H1 (cell line): ENCODE results near the gene TTC31. TPM values are rescaled to one million over a fixed set of nuclear protein-coding genes. Genes with fewer than 3 reads are reported as not detected.

ENCODE experiments used
- CTCF ChIA-PET: fragments of 300-600 bp; sonication (Branson Sonifier 250); formaldehyde crosslinking; loops from one replicate; lab custom pipeline; 2021; ENCODE audit not compliant: partially characterized antibody; lab: Charles Lee
- POLR2A ChIA-PET: fragments of 300-600 bp; sonication (Branson Sonifier 250); formaldehyde crosslinking; loops from one replicate; lab custom pipeline; 2021; ENCODE audit warnings: inconsistent platforms; ENCODE audit not compliant: partially characterized antibody; lab: Charles Lee
- DNase-seq, 2 experiments: peaks; one replicate each; pipeline versions ENCODE4 v3.0.0 to v3.0.0-alpha.2; 2010 to 2022; ENCODE audit warnings: low spot score in 2 of 2, low read depth in 1 of 2, mixed read lengths in 1 of 2
- FAIRE-seq: peaks from 2 replicates; lab custom pipeline; 2011; peaks lifted over from hg19 to GRCh38; lab: Jason Lieb, UNC
- H2AFZ ChIP-seq: 2 replicates; pipeline ENCODE4 v1.8.1; 2012; ENCODE audit warnings: low read length, inconsistent platforms
- H2AK5ac ChIP-seq: 2 replicates; pipeline ENCODE4 v1.6.1; 2013; ENCODE audit warnings: low read depth, low read length
- H2BK120ac ChIP-seq: replicated peaks from 2 replicates; pipeline ENCODE3; 2013; ENCODE audit warnings: low read depth, low read length, inconsistent platforms
- H2BK12ac ChIP-seq: 2 replicates; pipeline ENCODE4 v1.6.1; 2013; ENCODE audit warnings: low read depth, low read length
- H2BK15ac ChIP-seq: 2 replicates; pipeline ENCODE4 v1.6.1; 2013; ENCODE audit warnings: low read length
- H2BK20ac ChIP-seq: 2 replicates; pipeline ENCODE4 v1.6.1; 2013; ENCODE audit warnings: low read length
- H2BK5ac ChIP-seq: 2 replicates; pipeline ENCODE4 v1.6.1; 2013; ENCODE audit warnings: low read depth, low read length
- H3K14ac ChIP-seq: 2 replicates; pipeline ENCODE4 v1.6.1; 2013; ENCODE audit warnings: inconsistent platforms; ENCODE audit not compliant: insufficient read length
- H3K18ac ChIP-seq: 2 replicates; pipeline ENCODE4 v1.6.1; 2013; ENCODE audit warnings: low read length; ENCODE audit errors: extremely low read depth
- H3K23ac ChIP-seq: 2 replicates; pipeline ENCODE4 v1.6.1; 2013; ENCODE audit warnings: inconsistent platforms; ENCODE audit not compliant: insufficient read length
- H3K23me2 ChIP-seq: 2 replicates; pipeline ENCODE4 v1.6.1; 2013; ENCODE audit warnings: low read depth, low read length
- H3K27ac ChIP-seq: 2 replicates; pipeline ENCODE4 v1.6.1; 2011; ENCODE audit warnings: low read depth, low read length, inconsistent platforms
- H3K27me3 ChIP-seq, 4 experiments: replicated peaks in 1 of 4; 1 replicate in 1 of 4; 2 replicates in 3 of 4; pipeline versions ENCODE4 v1.6.1 to v1.8.1; 2011 to 2013; ENCODE audit warnings: low read length in 3 of 4, mild to moderate bottlenecking in 3 of 4, inconsistent platforms in 2 of 4, mixed read lengths in 2 of 4, moderate library complexity in 1 of 4; ENCODE audit not compliant: control insufficient read depth in 3 of 4, insufficient read depth in 3 of 4; ENCODE audit errors: extremely low read depth in 1 of 4
- H3K36me3 ChIP-seq, 4 experiments: 2 replicates each; pipeline versions ENCODE4 v1.6.1 to v1.8.1; 2011 to 2013; ENCODE audit warnings: mild to moderate bottlenecking in 4 of 4, low read length in 3 of 4, moderate library complexity in 2 of 4, control low read depth in 1 of 4, inconsistent platforms in 1 of 4; ENCODE audit not compliant: insufficient read depth in 4 of 4, control insufficient read depth in 2 of 4
- H3K4ac ChIP-seq: replicated peaks from 2 replicates; pipeline ENCODE3; 2013; ENCODE audit warnings: low read length, low read depth, mixed read lengths, inconsistent platforms; ENCODE audit not compliant: insufficient read length
- H3K4me1 ChIP-seq, 4 experiments: replicated peaks in 1 of 4; 1 replicate in 1 of 4; 2 replicates in 3 of 4; pipeline versions ENCODE4 v1.6.1 to v1.8.1; 2011 to 2013; ENCODE audit warnings: low read length in 3 of 4, inconsistent platforms in 2 of 4, mixed read lengths in 1 of 4; ENCODE audit not compliant: insufficient read depth in 4 of 4, control insufficient read depth in 3 of 4
- H3K4me2 ChIP-seq, 2 experiments: 2 replicates each; pipeline versions ENCODE4 v1.6.1 to v1.8.1; 2011 to 2013; ENCODE audit warnings: low read depth in 2 of 2, low read length in 2 of 2, control low read depth in 1 of 2, inconsistent platforms in 1 of 2, mild to moderate bottlenecking in 1 of 2; ENCODE audit not compliant: insufficient read depth in 1 of 2
- H3K4me3 ChIP-seq, 4 experiments: fragments of 200-600, 300-600 bp in 1 of 4; sonication (generic), shearing (Covaris generic), sonication (Bioruptor Twin) in 1 of 4; 2 replicates each; pipeline versions ENCODE4 v1.5.1 to v1.8.1; 2011 to 2016; ENCODE audit warnings: low read length in 4 of 4, low read depth in 3 of 4, control low read depth in 2 of 4, inconsistent platforms in 2 of 4, mild to moderate bottlenecking in 2 of 4, mixed read lengths in 1 of 4, moderate library complexity in 1 of 4; ENCODE audit not compliant: insufficient read depth in 2 of 4; ENCODE audit errors: extremely low read depth in 1 of 4
- H3K56ac ChIP-seq: replicated peaks from 2 replicates; pipeline ENCODE3; 2013; ENCODE audit warnings: low read depth, mild to moderate bottlenecking, mixed read lengths, low read length, inconsistent platforms; ENCODE audit not compliant: insufficient read length
- H3K79me1 ChIP-seq: 2 replicates; pipeline ENCODE4 v1.6.1; 2013; ENCODE audit warnings: low read depth, low read length, control low read depth
- H3K79me2 ChIP-seq, 2 experiments: 2 replicates each; pipeline versions ENCODE4 v1.6.1 to v1.8.1; 2012 to 2013; ENCODE audit warnings: low read length in 2 of 2, mild to moderate bottlenecking in 2 of 2, inconsistent platforms in 1 of 2; ENCODE audit not compliant: insufficient read depth in 2 of 2, control insufficient read depth in 1 of 2
- H3K9ac ChIP-seq, 4 experiments: replicated peaks in 1 of 4; 1 replicate in 1 of 4; 2 replicates in 3 of 4; pipeline versions ENCODE4 v1.6.1 to v1.8.1; 2011 to 2013; ENCODE audit warnings: low read depth in 3 of 4, low read length in 3 of 4, control low read depth in 2 of 4, mild to moderate bottlenecking in 2 of 4, moderate library complexity in 2 of 4, inconsistent platforms in 1 of 4; ENCODE audit errors: extremely low read depth in 1 of 4
- H3K9me3 ChIP-seq, 2 experiments: 2 replicates each; pipeline versions ENCODE4 v1.6.1 to v1.8.1; 2012 to 2013; ENCODE audit warnings: mild to moderate bottlenecking in 2 of 2, moderate library complexity in 2 of 2, control low read depth in 1 of 2, inconsistent platforms in 1 of 2, low read depth in 1 of 2, low read length in 1 of 2, mixed read lengths in 1 of 2; ENCODE audit not compliant: insufficient read depth in 2 of 2
- H4K20me1 ChIP-seq, 2 experiments: replicated peaks in 1 of 2; 2 replicates each; pipeline versions ENCODE3 to v1.8.1; 2011 to 2013; ENCODE audit warnings: inconsistent platforms in 2 of 2, low read length in 2 of 2, mild to moderate bottlenecking in 1 of 2; ENCODE audit not compliant: insufficient read depth in 2 of 2, control insufficient read depth in 1 of 2
- H4K5ac ChIP-seq: 2 replicates; pipeline ENCODE4 v1.6.1; 2013; ENCODE audit warnings: low read length, low read depth, mixed read lengths, inconsistent platforms; ENCODE audit not compliant: insufficient read length
- H4K8ac ChIP-seq: 2 replicates; pipeline ENCODE4 v1.8.0; 2013; ENCODE audit warnings: mild to moderate bottlenecking, moderate library complexity, low read length, inconsistent platforms; ENCODE audit not compliant: insufficient read depth; ENCODE audit errors: extremely low read depth
- H4K91ac ChIP-seq: replicated peaks from 2 replicates; pipeline ENCODE3; 2013; ENCODE audit warnings: low read length, mixed read lengths, inconsistent platforms; ENCODE audit not compliant: insufficient read length
- E2F6 ChIP-seq: IDR thresholded peaks from 2 replicates; pipeline ENCODE4 v1.6.1; 2012; ENCODE audit warnings: inconsistent platforms
- HDAC2 ChIP-seq, 2 experiments: fragments of 300-600 bp in 1 of 2; sonication (generic) in 1 of 2; IDR thresholded peaks; 2 replicates each; pipeline ENCODE4 v1.6.1; 2011 to 2012; ENCODE audit warnings: low read depth in 2 of 2, low read length in 2 of 2, mild to moderate bottlenecking in 2 of 2, moderate library complexity in 2 of 2, borderline replicate concordance in 1 of 2, inconsistent platforms in 1 of 2
- KDM1A ChIP-seq: fragments of 200-600, 300-600 bp; sonication (generic); IDR thresholded peaks from 2 replicates; pipeline ENCODE4 v1.7.1; 2016; ENCODE audit warnings: mild to moderate bottlenecking, low read length, borderline replicate concordance
- POLR2A ChIP-seq, 2 experiments: IDR thresholded peaks; 1 replicate in 1 of 2; 2 replicates in 1 of 2; pipeline ENCODE4 v1.6.1; 2011; ENCODE audit warnings: low read depth in 2 of 2, low read length in 2 of 2, mild to moderate bottlenecking in 2 of 2; ENCODE audit errors: control extremely low read depth in 1 of 2
- SIX5 ChIP-seq: IDR thresholded peaks from 2 replicates; pipeline ENCODE4 v1.6.1; 2011; ENCODE audit warnings: mild to moderate bottlenecking, low read depth, low read length
- ZNF274 ChIP-seq: IDR thresholded peaks from 2 replicates; pipeline ENCODE4 v1.7.0; 2012; ENCODE audit warnings: low read length, borderline replicate concordance; ENCODE audit errors: extremely low read depth
- WGBS, 2 experiments: shearing (Covaris generic) in 1 of 2; methylation state at CpG; one replicate each; pipeline versions ENCODE4 v1.1.6 to v1.1.7; 2013 to 2015; ENCODE audit warnings: low lambda C conversion rate in 2 of 2, mixed read lengths in 2 of 2, inconsistent platforms in 1 of 2, low coverage in 1 of 2, missing lambda C conversion rate in 1 of 2; ENCODE audit not compliant: insufficient replicate concordance in 2 of 2, insufficient coverage in 1 of 2, insufficient read length in 1 of 2; ENCODE audit errors: extremely low coverage in 1 of 2, missing lambda C conversion rate in 1 of 2; 5-methylcytosine and 5-hydroxymethylcytosine counted together
- polyA plus RNA-seq, 7 experiments: library from polyadenylated mRNA; depleted of rRNA in 3 of 7; stranded (reverse) in 5 of 7; unstranded in 2 of 7; fragments of >200 nt in 5 of 7; fragments of 200-250 nt in 2 of 7; gene quantifications; 1 replicate in 5 of 7; 2 replicates in 1 of 7; 4 replicates in 1 of 7; pipeline versions ENCODE4 v1.2.1 to v1.2.3, GENCODE V29; 2011 to 2013; ENCODE audit warnings: missing spikeins in 2 of 7, mixed read lengths in 2 of 7
- total RNA-seq: library from RNA; stranded (reverse); fragmentation: NEBNext Ultra II Directional; extraction: Animal tissue kit (Norgen Biotek cat#: 25700); gene quantifications from 2 replicates; pipeline ENCODE4 v1.2.1, GENCODE V29; 2021

TTC31 gene
- total and polyA plus RNA-seq, 2 of the 8 experiments (the other 6 are each of a cell fraction or from before 2014, with no cell fraction given), result 28.8 to 29.9 TPM

- H2BK15ac ChIP-seq, result no peak overlapping the region
- no peaks in the 10 kb centered on the region for H3K9me3 ChIP-seq
- H4K20me1 ChIP-seq, result peaks cover 2 to 11% of the 10 kb centered on the region in 2 experiments
- ChIA-PET CTCF (interaction anchor here (0.6 to 6.9 kb wide), 9 partner anchors 8 to 201 kb away, joined by 3 to 37 read pairs (median 3); partner anchors contain the start of genes CCDC142 and TTC31), POLR2A (interaction anchor here (1.7 to 4.6 kb wide), 3 partner anchors 9 to 17 kb away, joined by 4 to 17 read pairs (median 5); partner anchors contain the start of genes CCDC142 and TTC31)
- H4K5ac ChIP-seq, result no peak overlapping the region
- H2BK20ac ChIP-seq, result no peak overlapping the region
- no peaks in the 10 kb centered on the region for H3K79me1 ChIP-seq
- no peak overlapping the region for H3K27ac ChIP-seq
- no peak overlapping the region for H3K56ac ChIP-seq
- FAIRE-seq (no peak), DNase-seq (no peak)
- no peak overlapping the region for H4K91ac ChIP-seq
- H3K4me2 ChIP-seq, result no peak overlapping the region
- no peak overlapping the region for H3K14ac ChIP-seq
- no peak overlapping the region for H3K18ac ChIP-seq
- no peak overlapping the region for H2BK12ac ChIP-seq
- H2AK5ac ChIP-seq, result no peak overlapping the region
- H3K79me2 ChIP-seq, result no peaks in the 10 kb centered on the region
- no peak overlapping the region for H3K23ac ChIP-seq
- H2BK5ac ChIP-seq, result no peak overlapping the region
- H3K4me3 ChIP-seq, result no peak overlapping the region
- no peaks in the 10 kb centered on the region for H3K23me2 ChIP-seq
- H3K27me3 ChIP-seq, result peaks cover 10 to 20% (median 19%) of the 10 kb centered on the region in 4 experiments
- peaks cover 7 to 22% (median 18%) of the 10 kb centered on the region in 4 experiments for H3K36me3 ChIP-seq
- no peak overlapping the region for H2BK120ac ChIP-seq
- WGBS, 2 experiments, result 92% methylated on average over 12 of the region's 12 CpGs; no CpG with 5 or more reads in 1 of the 2 experiments
- H3K9ac ChIP-seq, result no peak overlapping the region
- no peak overlapping the region for H4K8ac ChIP-seq
- H3K4ac ChIP-seq, result no peak overlapping the region
- H3K4me1 ChIP-seq, result no peaks in the 10 kb centered on the region
- H2AFZ ChIP-seq, result no peak overlapping the region
- TF ChIP-seq POLR2A (IDR thresholded peaks at IDR 0.05; ENCODE audit: control extremely low read depth in 1 of 2, low read depth in 2 of 2, low read length in 2 of 2) (no peak), KDM1A (no peak), E2F6 (no peak), HDAC2 (IDR thresholded peaks at IDR 0.05; ENCODE audit: borderline replicate concordance in 1 of 2, low read depth in 2 of 2, low read length in 2 of 2) (no peak), ZNF274 (no peak), SIX5 (no peak)
Observed at GRCh38 chr2:74491648-74492544, 9.0 kb downstream of the TTC31 start.
